HEK293 (cell line): ENCODE data around the gene ZNF462.

Source experiments
- CTCF ChIA-PET: fragments of 350-600 bp; formaldehyde crosslinking; extraction: SDS; loops from one replicate; lab custom pipeline; 2021; ENCODE audit warnings: antibody characterized with exemption; lab: Yijun Ruan, JAX
- POLR2A ChIA-PET: fragments of 300-600 bp; formaldehyde crosslinking; extraction: SDS; loops from one replicate; lab custom pipeline; 2020; ENCODE audit warnings: antibody characterized with exemption, inconsistent platforms; lab: Yijun Ruan, JAX
- H3K27ac ChIP-seq: fragments of 200-500 bp; sonication (Bioruptor generic); 2 replicates; pipeline ENCODE4 v1.5.1; 2014; ENCODE audit warnings: low read depth, low read length, control low read depth, inconsistent platforms; ENCODE audit errors: extremely low read depth
- H3K36me3 ChIP-seq, 2 experiments: fragments of 200-500 bp in 1 of 2; sonication (Bioruptor generic) in 1 of 2; 1 replicate in 1 of 2; 2 replicates in 1 of 2; pipeline ENCODE4 v1.5.1; 2014 to 2017; ENCODE audit warnings: inconsistent platforms in 2 of 2, low read length in 2 of 2; ENCODE audit not compliant: control insufficient read depth in 2 of 2, insufficient read depth in 1 of 2
- H3K4me1 ChIP-seq: fragments of 200-500 bp; sonication (Bioruptor generic); 2 replicates; pipeline ENCODE4 v1.5.1; 2014; ENCODE audit warnings: mild to moderate bottlenecking, low read length, inconsistent platforms; ENCODE audit not compliant: control insufficient read depth, insufficient read depth
- H3K4me3 ChIP-seq: 2 replicates; pipeline ENCODE4 v1.5.1; 2011; ENCODE audit warnings: low read depth, mild to moderate bottlenecking, control low read depth, low read length, moderate library complexity
- H3K9me3 ChIP-seq: fragments of 200-500 bp; sonication (Bioruptor generic); 2 replicates; pipeline ENCODE4 v1.5.1; 2014; ENCODE audit warnings: low read depth, low read length, inconsistent platforms; ENCODE audit not compliant: control insufficient read depth, insufficient read depth
- BCL11B ChIP-seq: fragments of 450-650 bp; formaldehyde crosslinking; IDR thresholded peaks from 2 replicates; pipeline ENCODE4 v1.5.1; 2016; ENCODE audit warnings: low read depth, missing biosample characterization, missing genetic modification characterization
- MEIS1 ChIP-seq: sonication (generic); formaldehyde crosslinking; IDR thresholded peaks from 2 replicates; pipeline ENCODE4 v1.8.1; 2022; ENCODE audit warnings: missing genetic modification reagents, mild to moderate bottlenecking, borderline replicate concordance
- MZF1 ChIP-seq: fragments of 450-650 bp; formaldehyde crosslinking; IDR thresholded peaks from 2 replicates; pipeline ENCODE4 v1.5.1; 2017; ENCODE audit warnings: missing biosample characterization, missing genetic modification characterization, borderline replicate concordance
- REST ChIP-seq: fragments of 450-650 bp; formaldehyde crosslinking; IDR thresholded peaks from 2 replicates; pipeline ENCODE4 v1.5.1; 2016; ENCODE audit warnings: missing biosample characterization, missing genetic modification characterization
- SP7 ChIP-seq: fragments of 450-650 bp; formaldehyde crosslinking; IDR thresholded peaks from 2 replicates; pipeline ENCODE4 v1.5.1; 2016; ENCODE audit warnings: missing biosample characterization, missing genetic modification characterization
- TCF7L2 ChIP-seq: IDR thresholded peaks from 2 replicates; pipeline ENCODE4 v1.6.1; 2011; ENCODE audit warnings: low read depth, mild to moderate bottlenecking, inconsistent platforms, low read length, moderate library complexity, borderline replicate concordance
- WT1 ChIP-seq: fragments of 450-650 bp; formaldehyde crosslinking; IDR thresholded peaks from 2 replicates; pipeline ENCODE4 v1.5.1; 2016; ENCODE audit warnings: missing biosample characterization, missing genetic modification characterization
- ZFP69B ChIP-seq: fragments of 450-650 bp; formaldehyde crosslinking; IDR thresholded peaks from 2 replicates; pipeline ENCODE4 v1.5.1; 2016; ENCODE audit warnings: missing biosample characterization, missing genetic modification characterization
- ZNF157 ChIP-seq: fragments of 450-650 bp; formaldehyde crosslinking; IDR thresholded peaks from 2 replicates; pipeline ENCODE4 v1.5.1; 2016; ENCODE audit warnings: missing biosample characterization, missing genetic modification characterization
- ZNF274 ChIP-seq, 2 experiments: fragments of 200-500 bp in 1 of 2; fragments of 450-650 bp in 1 of 2; sonication (Bioruptor generic) in 1 of 2; formaldehyde crosslinking in 1 of 2; IDR thresholded peaks; 2 replicates each; pipeline versions ENCODE4 v1.5.1 to v1.6.1; 2014 to 2016; ENCODE audit warnings: borderline replicate concordance in 1 of 2, inconsistent platforms in 1 of 2, low read length in 1 of 2, missing biosample characterization in 1 of 2, missing genetic modification characterization in 1 of 2
- ZNF362 ChIP-seq: fragments of 450-650 bp; formaldehyde crosslinking; IDR thresholded peaks from 2 replicates; pipeline ENCODE4 v1.5.1; 2016; ENCODE audit warnings: missing biosample characterization, missing genetic modification characterization
- ZNF366 ChIP-seq: fragments of 450-650 bp; formaldehyde crosslinking; conservative IDR thresholded peaks from 2 replicates; pipeline ENCODE4 v1.5.1; 2016; ENCODE audit warnings: missing biosample characterization, missing genetic modification characterization
- ZNF394 ChIP-seq: fragments of 450-650 bp; formaldehyde crosslinking; IDR thresholded peaks from 2 replicates; pipeline ENCODE4 v1.5.1; 2016; ENCODE audit warnings: missing biosample characterization, missing genetic modification characterization, mild to moderate bottlenecking, moderate library complexity, borderline replicate concordance
- ZNF558 ChIP-seq: fragments of 450-650 bp; formaldehyde crosslinking; IDR thresholded peaks from 2 replicates; pipeline ENCODE4 v1.5.1; 2016; ENCODE audit warnings: missing biosample characterization, missing genetic modification characterization
- ZNF600 ChIP-seq: fragments of 450-650 bp; formaldehyde crosslinking; IDR thresholded peaks from 2 replicates; pipeline ENCODE4 v1.5.1; 2016; ENCODE audit warnings: missing biosample characterization, missing genetic modification characterization
- ZNF629 ChIP-seq: fragments of 450-650 bp; formaldehyde crosslinking; IDR thresholded peaks from 2 replicates; pipeline ENCODE4 v1.5.1; 2017; ENCODE audit warnings: missing biosample characterization, missing genetic modification characterization
- ZNF677 ChIP-seq: fragments of 450-650 bp; IDR thresholded peaks from 2 replicates; pipeline ENCODE4 v1.5.0; 2018; ENCODE audit warnings: missing biosample characterization, mild to moderate bottlenecking, missing genetic modification characterization, moderate library complexity
- ZNF843 ChIP-seq: fragments of 450-650 bp; formaldehyde crosslinking; IDR thresholded peaks from 2 replicates; pipeline ENCODE4 v1.5.1; 2016; ENCODE audit warnings: missing biosample characterization, missing genetic modification characterization
- ZSCAN5A ChIP-seq: fragments of 450-650 bp; formaldehyde crosslinking; IDR thresholded peaks from 2 replicates; pipeline ENCODE4 v1.5.1; 2016; ENCODE audit warnings: missing biosample characterization, missing genetic modification characterization
- TF ChIP-seq, protein P1 (sequence below): fragments of 450-650 bp; formaldehyde crosslinking; IDR thresholded peaks from 2 replicates; pipeline ENCODE4 v1.5.1; 2016; ENCODE audit warnings: missing biosample characterization, missing genetic modification characterization
- TF ChIP-seq, protein P2 (sequence below): fragments of 450-650 bp; formaldehyde crosslinking; IDR thresholded peaks from 2 replicates; pipeline ENCODE4 v1.5.1; 2016; ENCODE audit warnings: missing biosample characterization, missing genetic modification characterization, borderline replicate concordance

ZNF462 gene

GRCh38 chr9:106921341-106921899 is 58.5 kb downstream of the ZNF462 start (continued):
- TF ChIP-seq REST (tag by site-specific recombination) (no peak), ZNF157 (tag by site-specific recombination) (no peak), WT1 (tag by site-specific recombination) (no peak), ZSCAN5A (tag by site-specific recombination) (no peak), ZNF843 (tag by site-specific recombination) (no peak; the same call in 1 of the 2 replicates), TCF7L2 (peak; percentile 88), ZNF366 (tag by site-specific recombination) (peak; percentile 47), ZNF677 (no peak), ZFP69B (tag by site-specific recombination) (0 out of 2 replicates have a peak, but pooled peaks have one; percentile 16), ZNF362 (0 out of 2 replicates have a peak, but pooled peaks have one; percentile 30), ZNF558 (tag by site-specific recombination) (peak; percentile 40; the same call in 1 of the 2 replicates), BCL11B (tag by site-specific recombination) (no peak), SP7 (tag by site-specific recombination) (peak; percentile 23; the same call in 1 of the 2 replicates), MZF1 (peak; percentile 70; the same call in 1 of the 2 replicates), ZNF629 (tag by site-specific recombination) (peak; percentile 73), ZNF394 (tag by site-specific recombination) (peak; percentile 21; the same call in 1 of the 2 replicates), ZNF600 (peak; percentile 47; the same call in 1 of the 2 replicates)
- TF ChIP-seq, protein P1, sequence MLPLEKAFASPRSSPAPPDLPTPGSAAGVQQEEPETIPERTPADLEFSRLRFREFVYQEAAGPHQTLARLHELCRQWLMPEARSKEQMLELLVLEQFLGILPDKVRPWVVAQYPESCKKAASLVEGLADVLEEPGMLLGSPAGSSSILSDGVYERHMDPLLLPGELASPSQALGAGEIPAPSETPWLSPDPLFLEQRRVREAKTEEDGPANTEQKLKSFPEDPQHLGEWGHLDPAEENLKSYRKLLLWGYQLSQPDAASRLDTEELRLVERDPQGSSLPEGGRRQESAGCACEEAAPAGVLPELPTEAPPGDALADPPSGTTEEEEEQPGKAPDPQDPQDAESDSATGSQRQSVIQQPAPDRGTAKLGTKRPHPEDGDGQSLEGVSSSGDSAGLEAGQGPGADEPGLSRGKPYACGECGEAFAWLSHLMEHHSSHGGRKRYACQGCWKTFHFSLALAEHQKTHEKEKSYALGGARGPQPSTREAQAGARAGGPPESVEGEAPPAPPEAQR (tag by site-specific recombination): no peak

GRCh38 chr9:106922026-106922425 is 59.1 kb downstream of the ZNF462 start:
- H3K27ac ChIP-seq: peak overlapping the region; percentile 93
- peaks cover 4% of the 10 kb centered on the region for H3K4me1 ChIP-seq
- peaks cover 3 to 38% of the 10 kb centered on the region in 2 experiments; a peak in 1 of 3 replicates for H3K36me3 ChIP-seq
- no peaks in the 10 kb centered on the region for H3K9me3 ChIP-seq
- ChIA-PET CTCF (no interaction called here), POLR2A (interaction anchor here (0.9 to 2.4 kb wide), 4 partner anchors 11 to 59 kb away, joined by 3 to 45 read pairs (median 5); partner anchors contain the start of gene ZNF462)
- no peak overlapping the region; the same call in 1 of the 2 replicates for H3K4me3 ChIP-seq
- TF ChIP-seq MEIS1 (CRISPR knock-in tag): no peak
- TF ChIP-seq ZNF274 (IDR thresholded peaks at IDR 0.05; ENCODE audit: low read length): no peak
- TF ChIP-seq ZNF274 (tag by site-specific recombination; IDR thresholded peaks at IDR 0.05; ENCODE audit: borderline replicate concordance): no peak
- TF ChIP-seq, protein P2, sequence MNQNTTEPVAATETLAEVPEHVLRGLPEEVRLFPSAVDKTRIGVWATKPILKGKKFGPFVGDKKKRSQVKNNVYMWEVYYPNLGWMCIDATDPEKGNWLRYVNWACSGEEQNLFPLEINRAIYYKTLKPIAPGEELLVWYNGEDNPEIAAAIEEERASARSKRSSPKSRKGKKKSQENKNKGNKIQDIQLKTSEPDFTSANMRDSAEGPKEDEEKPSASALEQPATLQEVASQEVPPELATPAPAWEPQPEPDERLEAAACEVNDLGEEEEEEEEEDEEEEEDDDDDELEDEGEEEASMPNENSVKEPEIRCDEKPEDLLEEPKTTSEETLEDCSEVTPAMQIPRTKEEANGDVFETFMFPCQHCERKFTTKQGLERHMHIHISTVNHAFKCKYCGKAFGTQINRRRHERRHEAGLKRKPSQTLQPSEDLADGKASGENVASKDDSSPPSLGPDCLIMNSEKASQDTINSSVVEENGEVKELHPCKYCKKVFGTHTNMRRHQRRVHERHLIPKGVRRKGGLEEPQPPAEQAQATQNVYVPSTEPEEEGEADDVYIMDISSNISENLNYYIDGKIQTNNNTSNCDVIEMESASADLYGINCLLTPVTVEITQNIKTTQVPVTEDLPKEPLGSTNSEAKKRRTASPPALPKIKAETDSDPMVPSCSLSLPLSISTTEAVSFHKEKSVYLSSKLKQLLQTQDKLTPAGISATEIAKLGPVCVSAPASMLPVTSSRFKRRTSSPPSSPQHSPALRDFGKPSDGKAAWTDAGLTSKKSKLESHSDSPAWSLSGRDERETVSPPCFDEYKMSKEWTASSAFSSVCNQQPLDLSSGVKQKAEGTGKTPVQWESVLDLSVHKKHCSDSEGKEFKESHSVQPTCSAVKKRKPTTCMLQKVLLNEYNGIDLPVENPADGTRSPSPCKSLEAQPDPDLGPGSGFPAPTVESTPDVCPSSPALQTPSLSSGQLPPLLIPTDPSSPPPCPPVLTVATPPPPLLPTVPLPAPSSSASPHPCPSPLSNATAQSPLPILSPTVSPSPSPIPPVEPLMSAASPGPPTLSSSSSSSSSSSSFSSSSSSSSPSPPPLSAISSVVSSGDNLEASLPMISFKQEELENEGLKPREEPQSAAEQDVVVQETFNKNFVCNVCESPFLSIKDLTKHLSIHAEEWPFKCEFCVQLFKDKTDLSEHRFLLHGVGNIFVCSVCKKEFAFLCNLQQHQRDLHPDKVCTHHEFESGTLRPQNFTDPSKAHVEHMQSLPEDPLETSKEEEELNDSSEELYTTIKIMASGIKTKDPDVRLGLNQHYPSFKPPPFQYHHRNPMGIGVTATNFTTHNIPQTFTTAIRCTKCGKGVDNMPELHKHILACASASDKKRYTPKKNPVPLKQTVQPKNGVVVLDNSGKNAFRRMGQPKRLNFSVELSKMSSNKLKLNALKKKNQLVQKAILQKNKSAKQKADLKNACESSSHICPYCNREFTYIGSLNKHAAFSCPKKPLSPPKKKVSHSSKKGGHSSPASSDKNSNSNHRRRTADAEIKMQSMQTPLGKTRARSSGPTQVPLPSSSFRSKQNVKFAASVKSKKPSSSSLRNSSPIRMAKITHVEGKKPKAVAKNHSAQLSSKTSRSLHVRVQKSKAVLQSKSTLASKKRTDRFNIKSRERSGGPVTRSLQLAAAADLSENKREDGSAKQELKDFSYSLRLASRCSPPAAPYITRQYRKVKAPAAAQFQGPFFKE (tag by site-specific recombination): no peak
- no peak for TF ChIP-seq ZSCAN5A (tag by site-specific recombination)
